ENCODE results near the gene MOXD1.

Gene MOXD1

GRCh38 chr6:132330759-132331158 is 70.5 kb downstream of the MOXD1 start:
- Histone ChIP-seq H2AFZ (ENCODE audit: low read depth, low read length, severe bottlenecking) (no peak overlapping the region), H3F3A (ENCODE audit: insufficient read depth) (no peaks in the 10 kb centered on the region), H4K20me1 (ENCODE audit: low read depth, low read length) (no peaks in the 10 kb centered on the region), H3K27ac (ENCODE audit: low read depth, low read length) (no peak overlapping the region), H3K79me2 (ENCODE audit: insufficient read depth, low read length) (no peaks in the 10 kb centered on the region), H3K4me3 (ENCODE audit: insufficient read depth, low read length, poor library complexity, severe bottlenecking) (no peak overlapping the region), H3K9me2 (replicated peaks; ENCODE audit: insufficient read depth, low read length) (no peaks in the 10 kb centered on the region), H3K9ac (ENCODE audit: low read length) (no peak overlapping the region), H3K9me3 (ENCODE audit: insufficient read depth, low read length) (no peaks in the 10 kb centered on the region), H3K27me3 (ENCODE audit: low read length) (no peaks in the 10 kb centered on the region), H3K36me3 (ENCODE audit: low read length) (no peaks in the 10 kb centered on the region), H3K4me2 (ENCODE audit: low read depth, low read length, poor library complexity, severe bottlenecking) (no peak overlapping the region)
- no peak for TF ChIP-seq EZH2phosphoT487 (conservative IDR thresholded peaks at IDR 0.05; ENCODE audit: low read length)
- TF ChIP-seq CTCF (IDR thresholded peaks at IDR 0.05; ENCODE audit: insufficient read depth, low read length, poor library complexity, severe bottlenecking): no peak

- no peaks in the 10 kb centered on the region for H3K79me2 ChIP-seq (ENCODE audit: insufficient read depth, low read length)
- no peaks in the 10 kb centered on the region for H3F3A ChIP-seq (ENCODE audit: insufficient read depth)
- no peak overlapping the region for H3K27ac ChIP-seq (ENCODE audit: low read depth, low read length)
- H3K4me2 ChIP-seq (ENCODE audit: low read depth, low read length, poor library complexity, severe bottlenecking): no peak overlapping the region
- no peaks in the 10 kb centered on the region for H3K9me2 ChIP-seq (replicated peaks; ENCODE audit: insufficient read depth, low read length)
- no peaks in the 10 kb centered on the region for H3K27me3 ChIP-seq (ENCODE audit: low read length)
- peaks cover 7% of the 10 kb centered on the region; the same call in 1 of the 2 replicates for H3K36me3 ChIP-seq (ENCODE audit: low read length)
- no peaks in the 10 kb centered on the region for H4K20me1 ChIP-seq (ENCODE audit: low read depth, low read length)
- H3K9ac ChIP-seq (ENCODE audit: low read length): no peak overlapping the region
- H3K9me3 ChIP-seq (ENCODE audit: insufficient read depth, low read length): no peaks in the 10 kb centered on the region
- H2AFZ ChIP-seq (ENCODE audit: low read depth, low read length, severe bottlenecking): no peak overlapping the region
- no peak for TF ChIP-seq EZH2phosphoT487 (conservative IDR thresholded peaks at IDR 0.05; ENCODE audit: low read length)
- no peak for TF ChIP-seq CTCF (IDR thresholded peaks at IDR 0.05; ENCODE audit: insufficient read depth, low read length, poor library complexity, severe bottlenecking)
- H3K4me3 ChIP-seq (ENCODE audit: insufficient read depth, low read length, poor library complexity, severe bottlenecking): no peak overlapping the region
Observed at GRCh38 chr6:132322398-132322797, 78.9 kb downstream of the MOXD1 start.

- H3K27me3 ChIP-seq (ENCODE audit: low read length): no peaks in the 10 kb centered on the region
- no peaks in the 10 kb centered on the region for H3K79me2 ChIP-seq (ENCODE audit: insufficient read depth, low read length)
- no peaks in the 10 kb centered on the region for H4K20me1 ChIP-seq (ENCODE audit: low read depth, low read length)
- no peaks in the 10 kb centered on the region for H3F3A ChIP-seq (ENCODE audit: insufficient read depth)
- no peak overlapping the region for H2AFZ ChIP-seq (ENCODE audit: low read depth, low read length, severe bottlenecking)
- TF ChIP-seq CTCF (IDR thresholded peaks at IDR 0.05; ENCODE audit: insufficient read depth, low read length, poor library complexity, severe bottlenecking) (no peak), EZH2phosphoT487 (conservative IDR thresholded peaks at IDR 0.05; ENCODE audit: low read length) (no peak)
- no peaks in the 10 kb centered on the region for H3K9me2 ChIP-seq (replicated peaks; ENCODE audit: insufficient read depth, low read length)
- H3K36me3 ChIP-seq (ENCODE audit: low read length): peaks cover 23% of the 10 kb centered on the region
- peaks cover 22% of the 10 kb centered on the region; the same call in 1 of the 2 replicates for H3K9me3 ChIP-seq (ENCODE audit: insufficient read depth, low read length)
- H3K4me3 ChIP-seq (ENCODE audit: insufficient read depth, low read length, poor library complexity, severe bottlenecking): no peak overlapping the region
- no peak overlapping the region for H3K27ac ChIP-seq (ENCODE audit: low read depth, low read length)
- H3K4me2 ChIP-seq (ENCODE audit: low read depth, low read length, poor library complexity, severe bottlenecking): no peak overlapping the region
- H3K9ac ChIP-seq (ENCODE audit: low read length): no peak overlapping the region
Observed at GRCh38 chr6:132320007-132320406, 81.3 kb downstream of the MOXD1 start.

Data from SU-DHL-6 (cell line).